Stimulated activated memory B cell treated with anti-CD40 and anti-IgM and Interleukin-4, amounts not matched to agents 10 μg/mL and 1 μg/mL and 100 μg/mL, for 72 hours (primary cell): ENCODE results near the gene RASD1.
A peak's percentile ranks its signal among the peaks of the same experiment; 100 is the strongest.

Experiments used
- ATAC-seq: fragments of 150-1000 bp; cut with Tn5 transposase; 2 replicates; pipeline ENCODE4 v1.10.0; 2021
- H3K27ac Mint-ChIP-seq: one replicate; pipeline ENCODE4 v1.8.0; 2022; ENCODE audit warnings: mild to moderate bottlenecking, mixed read lengths
- H3K27me3 Mint-ChIP-seq: one replicate; pipeline ENCODE4 v1.8.0; 2022; ENCODE audit warnings: mixed read lengths
- H3K36me3 Mint-ChIP-seq: one replicate; pipeline ENCODE4 v1.8.0; 2022; ENCODE audit warnings: mixed read lengths
- H3K4me1 Mint-ChIP-seq: one replicate; pipeline ENCODE4 v1.8.0; 2022; ENCODE audit warnings: mixed read lengths
- H3K4me3 Mint-ChIP-seq: one replicate; pipeline ENCODE4 v1.8.0; 2022; ENCODE audit warnings: mild to moderate bottlenecking, moderate library complexity, mixed read lengths
- H3K9me3 Mint-ChIP-seq: one replicate; pipeline ENCODE4 v1.8.0; 2022; ENCODE audit warnings: mixed read lengths

RASD1 gene

DNA sequence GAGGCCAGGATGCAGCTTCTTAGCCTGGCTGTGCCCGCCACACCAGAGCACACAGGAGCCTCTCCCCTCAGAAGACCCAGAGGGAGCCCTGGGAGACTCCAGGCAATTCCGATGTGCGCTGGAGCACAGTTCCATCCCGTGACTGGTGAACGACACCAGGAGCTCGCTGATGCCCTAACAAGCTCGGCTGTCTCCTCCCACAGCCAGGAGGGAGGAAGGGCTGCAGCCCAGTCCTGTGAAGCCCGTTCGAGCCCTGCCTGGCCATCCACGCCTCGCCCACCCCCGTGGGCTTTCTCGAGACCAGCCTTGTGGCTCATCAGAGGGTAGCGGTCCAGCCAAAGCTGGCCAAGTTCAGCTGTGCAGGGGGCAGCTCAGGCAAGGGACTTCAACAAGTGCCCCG, 21.8 kb upstream of the RASD1 start:
- H3K27me3 Mint-ChIP-seq, result no peaks in the 10 kb centered on the region
- no peak for ATAC-seq
- H3K27ac Mint-ChIP-seq, result no peak overlapping the region
- no peaks in the 10 kb centered on the region for H3K4me1 Mint-ChIP-seq
- H3K36me3 Mint-ChIP-seq, result peaks cover 6% of the 10 kb centered on the region
- no peaks in the 10 kb centered on the region for H3K9me3 Mint-ChIP-seq
- no peak overlapping the region for H3K4me3 Mint-ChIP-seq

DNA sequence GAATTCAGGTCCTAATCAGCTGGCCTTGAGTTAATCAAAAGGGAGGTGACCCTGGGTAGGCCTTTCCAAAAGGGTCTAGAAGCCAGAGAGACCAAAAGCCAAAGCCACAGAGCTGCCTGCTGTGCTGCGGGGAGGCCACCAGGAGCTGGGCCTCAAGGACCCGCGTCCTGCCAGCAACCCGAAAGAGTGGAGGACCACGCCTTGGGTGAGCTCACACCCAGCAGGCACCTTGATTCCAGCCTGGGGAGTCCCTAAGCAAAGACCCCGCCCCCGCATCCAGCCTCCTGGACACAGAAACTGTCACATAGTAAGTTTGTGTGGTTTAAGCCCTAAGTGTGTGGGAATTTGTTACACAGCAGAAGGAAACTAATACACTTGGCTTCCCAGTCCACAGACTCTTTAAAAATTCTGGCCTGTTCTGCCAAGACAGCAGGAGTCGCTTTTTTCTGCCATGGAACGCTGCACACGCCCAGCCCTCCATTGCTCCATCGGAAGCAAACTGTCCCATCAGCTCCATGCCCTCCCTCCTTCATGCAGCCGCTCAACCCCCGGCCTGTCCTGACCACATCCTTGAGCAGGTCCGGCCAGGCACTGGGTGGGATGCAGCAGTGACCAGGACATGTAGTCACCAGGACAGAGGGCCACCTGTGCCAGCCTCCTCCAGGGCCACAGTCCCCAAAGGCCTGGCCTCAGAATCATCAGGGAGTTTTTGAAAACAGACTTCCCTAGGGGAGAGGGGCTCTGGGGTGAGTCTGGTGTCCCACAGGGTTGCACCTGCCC, 20.9 kb upstream of the RASD1 start:
- H3K9me3 Mint-ChIP-seq, result no peaks in the 10 kb centered on the region
- H3K36me3 Mint-ChIP-seq, result peaks cover 6% of the 10 kb centered on the region
- ATAC-seq, result no peak
- no peaks in the 10 kb centered on the region for H3K27me3 Mint-ChIP-seq
- no peak overlapping the region for H3K4me3 Mint-ChIP-seq
- H3K4me1 Mint-ChIP-seq, result no peaks in the 10 kb centered on the region
- H3K27ac Mint-ChIP-seq, result no peak overlapping the region

DNA sequence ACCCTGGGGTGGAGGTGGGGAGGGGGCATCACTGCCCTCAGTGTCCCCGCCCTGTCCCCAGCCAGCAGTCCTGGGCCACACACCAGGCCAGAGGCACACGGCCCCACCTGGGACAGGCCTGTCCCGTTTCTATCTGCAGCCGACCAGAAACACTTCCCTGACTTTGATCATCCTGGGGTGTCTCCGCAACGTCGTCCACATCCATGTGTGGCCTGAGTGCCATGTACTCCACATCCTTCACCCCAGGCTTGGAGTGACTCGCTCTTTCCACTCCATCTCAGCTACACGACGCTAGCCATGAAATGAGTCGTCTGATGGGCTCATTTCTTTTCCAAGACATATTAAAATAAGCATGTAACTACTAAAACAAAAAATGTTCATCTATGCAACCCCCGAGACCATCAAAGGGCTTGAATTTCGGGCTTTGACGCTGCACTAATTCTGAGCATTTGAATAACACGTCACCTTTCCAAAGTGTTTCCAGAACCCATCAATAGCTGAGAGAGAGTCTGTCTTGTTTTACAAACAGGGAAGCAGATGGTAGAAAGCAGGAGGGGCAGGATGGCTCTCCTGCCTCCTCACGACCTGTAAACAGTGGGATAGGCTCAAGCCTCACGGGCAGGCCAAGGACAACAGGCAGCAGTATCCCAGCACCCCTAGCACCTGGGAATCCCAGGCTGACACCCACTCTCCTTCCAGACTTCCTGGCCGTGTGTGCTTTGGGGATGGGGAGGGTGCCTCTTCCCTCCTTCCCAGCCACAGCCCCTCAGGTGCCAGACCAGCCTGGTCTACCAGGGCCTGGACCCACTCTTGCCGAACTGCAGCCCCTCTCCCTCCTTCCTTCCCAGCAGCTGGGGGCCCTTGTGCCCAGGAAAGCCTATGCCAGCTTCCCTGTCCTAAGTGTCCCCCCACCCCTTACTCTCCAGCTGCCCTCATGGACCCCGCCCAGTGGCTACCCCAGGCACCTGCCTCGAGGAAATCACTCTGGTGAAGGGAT, 20.0 kb upstream of the RASD1 start:
- no peak overlapping the region for H3K4me3 Mint-ChIP-seq
- H3K27me3 Mint-ChIP-seq, result no peaks in the 10 kb centered on the region
- no peak for ATAC-seq
- H3K4me1 Mint-ChIP-seq, result no peaks in the 10 kb centered on the region
- H3K27ac Mint-ChIP-seq, result no peak overlapping the region
- H3K36me3 Mint-ChIP-seq, result peaks cover 6% of the 10 kb centered on the region
- H3K9me3 Mint-ChIP-seq, result no peaks in the 10 kb centered on the region

DNA sequence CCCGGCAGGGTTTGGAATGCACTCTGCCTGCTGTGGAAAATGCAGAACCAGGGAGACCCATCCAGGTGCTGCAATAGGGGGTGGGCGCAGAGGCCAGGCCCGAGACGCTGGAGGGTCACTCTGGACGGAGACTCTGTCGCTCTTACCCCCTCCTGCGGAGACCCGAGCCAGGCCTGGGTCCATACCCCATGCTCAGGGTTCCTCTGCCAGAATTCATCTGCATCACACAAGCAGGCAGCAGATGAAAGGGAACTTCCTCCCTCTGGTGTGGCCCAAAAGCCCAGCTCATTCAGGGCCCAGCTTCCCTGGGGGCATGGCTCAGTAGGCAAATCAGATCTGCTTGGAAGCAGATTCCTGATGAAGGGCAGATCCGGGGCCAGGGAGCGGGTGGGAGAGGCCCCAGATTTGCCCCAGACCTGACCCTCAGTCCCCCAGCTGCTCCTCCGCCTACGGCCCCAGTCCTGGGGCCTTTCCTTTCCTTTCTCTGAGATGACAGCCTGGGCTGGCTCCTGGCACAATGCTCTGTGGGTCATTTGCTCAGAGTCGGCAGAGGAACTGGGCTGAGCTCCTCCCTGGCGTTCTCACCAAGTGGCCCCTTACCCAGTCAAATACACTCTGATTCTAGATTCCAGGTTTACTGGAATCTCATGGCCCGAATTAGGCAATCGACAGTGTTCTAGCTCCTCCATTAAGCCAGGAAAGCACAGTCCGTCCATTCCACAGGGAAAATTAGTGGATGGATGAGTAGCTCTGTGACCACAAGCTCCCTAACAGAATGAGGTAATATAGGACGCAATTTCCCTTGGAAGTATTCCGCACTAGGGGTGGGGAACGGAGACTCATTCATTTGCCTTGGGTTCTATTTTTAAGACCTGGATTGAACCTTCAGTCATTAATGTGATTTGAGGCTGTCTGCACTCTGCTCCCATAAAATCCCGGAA, 19.1 kb upstream of the RASD1 start:
- H3K27ac Mint-ChIP-seq, result no peak overlapping the region
- H3K36me3 Mint-ChIP-seq, result peaks cover 6% of the 10 kb centered on the region
- H3K27me3 Mint-ChIP-seq, result no peaks in the 10 kb centered on the region
- no peak for ATAC-seq
- H3K9me3 Mint-ChIP-seq, result no peaks in the 10 kb centered on the region
- H3K4me1 Mint-ChIP-seq, result no peaks in the 10 kb centered on the region
- H3K4me3 Mint-ChIP-seq, result no peak overlapping the region

DNA sequence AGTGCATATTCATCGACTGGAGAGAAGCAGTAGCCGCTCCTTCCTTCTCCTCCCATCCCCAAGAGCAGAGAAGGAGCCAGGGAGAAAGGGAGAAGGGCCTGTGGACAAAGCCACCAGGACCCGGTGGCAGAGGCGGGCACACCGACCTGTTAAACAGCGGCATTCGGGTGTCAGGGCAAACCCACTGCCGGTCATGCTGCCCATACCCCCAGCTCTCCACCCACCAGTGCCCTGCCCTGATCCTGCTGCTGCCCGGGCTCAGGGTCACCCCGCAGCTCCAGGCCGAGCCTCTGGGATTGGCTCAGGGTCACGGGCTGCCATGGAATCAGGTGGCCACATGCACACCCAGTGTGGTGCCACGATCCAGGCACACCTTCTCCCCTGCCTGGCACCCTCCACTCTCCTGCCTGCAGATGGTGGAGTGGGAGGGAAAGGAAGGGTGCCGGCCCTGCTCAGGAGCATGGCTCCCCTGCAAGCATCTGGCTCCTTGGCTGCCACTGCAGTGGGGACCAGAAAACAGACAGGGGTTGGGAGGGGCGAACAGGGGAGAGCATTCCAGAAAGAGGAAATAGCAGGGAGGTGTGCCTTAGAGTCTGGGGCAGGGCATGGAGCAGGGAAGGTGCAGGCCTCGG, 18.3 kb upstream of the RASD1 start:
- no peaks in the 10 kb centered on the region for H3K4me1 Mint-ChIP-seq
- ATAC-seq, result no peak
- H3K9me3 Mint-ChIP-seq, result no peaks in the 10 kb centered on the region
- H3K27ac Mint-ChIP-seq, result no peak overlapping the region
- H3K4me3 Mint-ChIP-seq, result no peak overlapping the region
- H3K27me3 Mint-ChIP-seq, result no peaks in the 10 kb centered on the region
- peaks cover 6% of the 10 kb centered on the region for H3K36me3 Mint-ChIP-seq

DNA sequence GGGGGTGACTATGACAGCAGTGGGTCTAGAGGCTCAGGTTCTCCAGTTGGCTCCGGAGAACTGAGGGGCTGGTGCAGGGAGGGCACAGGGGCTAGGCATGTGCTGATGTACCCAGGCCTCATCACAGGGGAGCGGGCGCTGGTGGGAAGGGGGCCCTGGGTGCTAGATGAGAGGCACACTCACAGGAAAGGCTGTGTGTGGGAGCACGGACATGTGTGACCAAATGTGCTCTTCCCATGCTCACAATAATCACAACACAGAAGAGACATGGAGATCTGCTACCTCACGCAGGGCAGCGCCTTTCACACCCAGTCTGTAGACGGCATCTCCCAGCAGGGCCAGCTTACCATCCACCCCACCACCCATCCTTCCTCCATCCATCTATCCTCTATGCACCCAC, 17.4 kb upstream of the RASD1 start:
- Mint-ChIP-seq H3K9me3 (no peaks in the 10 kb centered on the region), H3K4me3 (no peak overlapping the region), H3K27ac (no peak overlapping the region), H3K4me1 (no peaks in the 10 kb centered on the region), H3K36me3 (peaks cover 3% of the 10 kb centered on the region), H3K27me3 (no peaks in the 10 kb centered on the region)
- no peak for ATAC-seq

- H3K27me3 Mint-ChIP-seq, result no peaks in the 10 kb centered on the region
- no peaks in the 10 kb centered on the region for H3K9me3 Mint-ChIP-seq
- H3K27ac Mint-ChIP-seq, result no peak overlapping the region
- no peak overlapping the region for H3K4me3 Mint-ChIP-seq
- ATAC-seq, result no peak
- H3K36me3 Mint-ChIP-seq, result no peaks in the 10 kb centered on the region
- no peaks in the 10 kb centered on the region for H3K4me1 Mint-ChIP-seq
Measured at GRCh38 chr17:17512866-17513265, 16.7 kb upstream of the RASD1 start.

DNA sequence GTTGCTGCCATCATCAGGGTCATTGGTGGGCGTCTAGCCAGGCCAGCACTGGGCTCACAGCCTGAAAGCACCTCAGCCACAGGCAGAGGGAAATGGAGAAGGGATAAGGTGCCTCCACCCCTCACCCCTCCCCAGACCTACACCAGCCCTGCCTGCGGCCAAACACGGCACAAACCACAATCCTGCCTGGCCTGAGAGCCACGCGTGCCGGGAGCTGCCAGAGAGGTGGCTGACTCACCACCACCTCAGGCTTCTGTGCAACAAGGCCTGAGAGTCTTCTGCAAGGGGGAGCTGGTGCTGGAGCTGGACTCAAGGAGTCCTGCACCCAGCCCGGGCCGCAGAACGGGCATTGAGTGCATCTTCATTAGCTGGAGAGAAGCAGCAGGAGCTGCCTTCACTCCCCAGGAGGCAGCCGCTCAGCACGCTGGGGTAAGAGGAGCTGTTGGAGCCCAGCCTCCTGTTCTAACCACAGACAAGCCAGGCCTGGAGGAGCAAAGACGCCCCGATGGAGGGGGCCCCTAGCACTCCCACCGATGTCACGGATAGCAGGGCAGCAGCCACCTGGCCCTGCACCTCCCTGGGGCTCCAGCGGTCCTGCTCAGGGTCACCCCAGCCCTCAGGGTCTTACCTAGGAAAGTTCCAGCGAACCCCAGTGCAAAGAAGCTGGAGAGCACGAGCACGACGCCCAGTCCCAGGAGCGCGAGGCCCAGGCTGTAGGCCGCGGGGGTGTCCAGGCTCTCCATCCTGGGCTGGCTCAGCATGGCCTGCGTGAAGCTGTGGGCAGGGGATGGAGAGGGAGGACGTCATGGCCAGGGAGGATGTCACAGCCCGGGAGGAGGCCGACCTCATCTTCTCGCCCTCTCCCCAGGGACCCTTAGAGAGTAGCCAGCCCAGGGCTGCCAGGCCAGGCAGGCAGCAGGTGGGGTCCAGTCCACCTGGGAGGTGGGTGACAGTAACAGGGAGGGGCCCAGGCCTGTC, 16.0 kb upstream of the RASD1 start:
- H3K4me1 Mint-ChIP-seq, result no peaks in the 10 kb centered on the region
- no peak overlapping the region for H3K4me3 Mint-ChIP-seq
- ATAC-seq, result no peak
- no peaks in the 10 kb centered on the region for H3K27me3 Mint-ChIP-seq
- no peaks in the 10 kb centered on the region for H3K9me3 Mint-ChIP-seq
- H3K27ac Mint-ChIP-seq, result no peak overlapping the region
- no peaks in the 10 kb centered on the region for H3K36me3 Mint-ChIP-seq

DNA sequence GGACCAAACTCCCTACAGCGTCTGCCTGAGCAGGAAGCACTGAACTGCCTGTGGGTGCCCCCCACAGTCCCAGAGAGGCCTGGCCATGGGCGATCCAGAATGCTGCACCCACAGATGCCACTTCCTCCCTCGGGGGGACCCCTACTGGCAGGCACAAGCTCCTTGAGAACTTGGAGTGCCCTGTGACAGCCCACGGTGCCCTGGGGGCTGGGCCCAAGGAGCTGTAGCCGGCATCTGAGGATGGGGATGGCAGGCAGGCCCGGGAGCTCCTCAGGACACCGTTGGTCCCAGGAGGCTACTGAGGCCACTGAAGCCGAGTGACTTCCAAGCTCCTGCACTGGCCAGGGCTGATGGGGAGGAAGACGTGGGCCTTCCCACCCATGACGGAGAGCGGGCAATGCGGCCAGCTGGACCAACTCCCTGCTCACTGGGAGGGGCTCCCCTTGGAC, 15.1 kb upstream of the RASD1 start:
- H3K36me3 Mint-ChIP-seq, result no peaks in the 10 kb centered on the region
- no peaks in the 10 kb centered on the region for H3K27me3 Mint-ChIP-seq
- H3K27ac Mint-ChIP-seq, result no peak overlapping the region
- H3K4me1 Mint-ChIP-seq, result no peaks in the 10 kb centered on the region
- H3K9me3 Mint-ChIP-seq, result no peaks in the 10 kb centered on the region
- H3K4me3 Mint-ChIP-seq, result no peak overlapping the region
- ATAC-seq, result no peak

- Mint-ChIP-seq H3K4me1 (no peaks in the 10 kb centered on the region), H3K9me3 (no peaks in the 10 kb centered on the region), H3K36me3 (no peaks in the 10 kb centered on the region), H3K27me3 (no peaks in the 10 kb centered on the region), H3K4me3 (no peak overlapping the region), H3K27ac (no peak overlapping the region)
- ATAC-seq, result no peak
Measured at GRCh38 chr17:17510456-17511292, 14.5 kb upstream of the RASD1 start.

DNA sequence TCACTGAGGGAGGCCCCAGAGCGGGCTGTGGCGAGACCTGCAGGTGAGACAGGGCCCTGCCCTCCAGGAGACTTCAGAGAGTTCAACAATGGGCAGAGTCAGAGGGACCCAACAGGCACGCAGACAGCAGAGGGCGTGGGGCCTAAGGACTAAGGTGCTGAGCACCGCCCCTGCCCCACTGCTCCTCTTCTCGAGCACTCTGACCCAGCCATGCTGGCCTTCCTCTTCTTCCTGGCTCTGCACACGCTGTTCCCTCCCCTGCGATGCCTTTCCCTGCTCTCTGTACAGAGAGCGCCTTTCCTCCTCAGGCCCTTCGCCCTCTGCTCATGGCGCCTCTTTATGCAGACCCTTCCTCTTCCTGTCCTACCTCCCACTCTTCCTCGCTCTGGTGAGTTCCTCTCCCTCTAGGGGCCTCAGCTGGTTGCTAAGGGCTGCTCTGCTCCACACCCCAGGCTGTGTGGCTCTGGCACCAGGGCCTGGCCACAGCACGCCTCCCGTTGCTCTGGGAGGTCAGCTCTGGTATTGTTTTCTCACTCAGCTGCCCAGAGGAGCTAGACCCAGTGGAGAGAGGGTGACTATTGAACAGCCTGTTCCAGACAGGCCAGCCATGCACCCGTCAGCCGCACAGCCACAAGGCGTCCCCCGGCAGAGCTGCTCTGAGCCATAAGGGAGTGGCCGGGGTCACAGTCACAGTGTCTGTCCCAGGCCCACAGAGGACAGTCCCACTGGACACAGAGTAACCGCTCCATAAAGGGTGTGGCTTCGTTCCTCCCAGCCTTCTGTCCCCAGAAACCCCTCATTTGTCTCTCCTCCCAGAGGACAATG, 13.6 kb upstream of the RASD1 start:
- H3K4me1 Mint-ChIP-seq, result no peaks in the 10 kb centered on the region
- ATAC-seq, result no peak
- no peaks in the 10 kb centered on the region for H3K9me3 Mint-ChIP-seq
- H3K36me3 Mint-ChIP-seq, result no peaks in the 10 kb centered on the region
- no peaks in the 10 kb centered on the region for H3K27me3 Mint-ChIP-seq
- no peak overlapping the region for H3K4me3 Mint-ChIP-seq
- H3K27ac Mint-ChIP-seq, result peak overlapping the region; percentile 7
